GM18858 (cell line): ENCODE measurements around the gene MAST2.

Source experiments
- ATAC-seq: cut with Tn5 transposase; IDR thresholded peaks from one replicate; pipeline ENCODE4 v1.9.1; 2021; ENCODE audit not compliant: unreplicated experiment

Gene MAST2

DNA sequence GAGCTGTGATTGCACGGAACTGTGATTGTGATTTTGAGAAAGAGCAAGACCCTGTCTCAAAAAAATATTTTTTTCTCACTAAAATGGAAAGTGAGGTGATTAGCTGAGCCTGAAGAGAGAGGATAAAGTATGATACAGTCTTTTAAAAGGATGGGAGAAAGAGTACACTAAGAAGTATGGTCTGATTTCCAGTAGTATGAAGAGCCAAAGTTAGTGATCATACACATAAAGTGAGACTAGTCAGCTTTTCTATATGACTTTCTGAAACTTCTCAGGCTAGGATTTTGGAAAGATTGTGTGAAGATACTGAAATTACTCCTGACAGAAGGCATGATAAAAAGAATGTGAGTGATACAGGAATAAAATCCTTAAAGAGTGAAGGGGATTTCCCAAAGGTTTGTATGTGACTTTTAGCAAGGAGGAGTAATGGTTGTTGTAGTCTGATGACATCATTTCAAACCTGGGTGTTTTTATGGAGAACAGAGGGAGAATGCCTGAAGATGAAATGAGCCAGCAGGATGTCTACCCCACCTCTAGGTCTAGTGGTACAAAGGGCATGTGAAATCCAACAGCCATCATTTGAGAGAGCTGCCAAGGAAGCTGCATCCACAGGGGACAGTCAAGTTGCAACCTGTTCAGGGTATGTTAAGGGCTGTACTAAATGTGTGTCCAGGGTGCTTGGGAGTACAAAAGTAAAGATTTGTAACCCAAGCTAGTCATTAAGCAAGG lies 171.3 kb downstream of the MAST2 start:
- no peak for ATAC-seq

GRCh38 chr1:45976623-45977022 lies 173.2 kb downstream of the MAST2 start:
- ATAC-seq = no peak

DNA sequence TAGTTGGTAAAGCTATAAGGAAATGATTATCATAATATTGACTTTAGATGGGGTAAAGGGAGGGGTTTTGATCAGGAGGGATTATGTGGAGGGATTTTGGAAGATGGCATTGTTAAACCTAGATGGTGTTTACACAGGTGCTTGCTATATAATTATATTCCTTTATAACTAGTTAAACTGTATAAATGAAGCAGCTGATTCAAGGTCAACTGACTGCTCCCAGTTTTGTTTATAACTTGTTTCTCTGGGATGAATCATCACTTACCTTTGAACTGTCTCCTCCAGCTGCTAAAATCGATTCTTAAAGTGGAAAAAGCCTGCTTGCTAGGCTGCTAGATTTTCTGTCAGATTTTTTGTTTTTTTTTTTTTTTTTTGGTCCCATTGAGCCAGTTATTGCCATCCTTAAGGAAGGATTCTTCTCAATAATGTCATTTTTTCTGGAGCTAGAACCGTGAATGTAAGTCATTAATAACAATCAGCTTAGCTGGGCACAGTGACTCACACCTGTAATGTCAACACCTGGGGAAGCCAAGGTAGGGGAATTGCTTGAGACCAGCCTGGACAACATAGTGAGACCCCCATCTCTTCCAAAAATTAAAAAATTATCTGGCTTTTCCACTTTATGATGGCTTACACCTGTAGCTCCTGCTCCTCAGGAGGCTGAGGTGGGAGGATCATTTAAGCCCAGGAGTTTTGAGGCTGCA lies 175.8 kb downstream of the MAST2 start:
- no peak for ATAC-seq

- ATAC-seq = no peak
Measured at GRCh38 chr1:45979778-45980176, 176.4 kb downstream of the MAST2 start.

DNA sequence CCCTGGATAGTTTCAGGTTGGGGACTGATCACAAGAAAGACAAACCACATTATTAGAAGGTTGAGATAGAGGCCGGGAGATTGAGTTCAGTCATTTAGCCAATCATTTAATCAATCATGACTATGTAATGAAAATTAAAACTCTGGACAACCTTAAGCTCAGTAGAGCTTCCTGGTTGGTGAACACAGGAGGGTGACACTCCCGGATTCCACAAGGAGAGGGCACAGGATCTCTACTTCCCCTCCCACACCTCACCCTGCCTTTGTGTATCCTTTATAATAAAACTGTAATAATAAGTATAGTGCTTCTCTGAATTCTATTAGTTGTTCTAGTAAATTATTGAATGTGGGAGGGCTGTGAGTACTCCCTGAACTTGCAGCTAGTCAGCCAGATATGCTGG lies 178.9 kb downstream of the MAST2 start:
- no peak for ATAC-seq

DNA sequence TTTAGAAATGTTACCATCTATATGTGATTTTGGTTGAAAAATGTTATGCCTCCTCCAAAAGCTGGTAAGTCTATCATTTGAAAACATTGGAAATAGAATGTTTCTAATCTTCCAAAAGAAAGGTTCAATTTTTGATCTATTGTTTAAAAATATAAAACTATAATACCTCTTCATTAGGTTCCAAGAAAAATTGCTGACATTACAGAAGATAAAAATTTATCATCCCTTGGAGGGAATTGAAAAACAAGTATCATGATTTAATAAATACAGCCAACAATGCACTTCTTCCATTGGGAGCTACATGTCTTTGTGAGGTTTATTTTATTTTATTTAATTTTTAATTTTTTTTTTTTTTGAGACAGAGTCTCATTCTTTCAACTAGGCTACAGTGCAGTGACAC lies 180.6 kb downstream of the MAST2 start:
- ATAC-seq = no peak

- ATAC-seq = no peak
Measured at GRCh38 chr1:45987204-45987603, 183.8 kb downstream of the MAST2 start.

DNA sequence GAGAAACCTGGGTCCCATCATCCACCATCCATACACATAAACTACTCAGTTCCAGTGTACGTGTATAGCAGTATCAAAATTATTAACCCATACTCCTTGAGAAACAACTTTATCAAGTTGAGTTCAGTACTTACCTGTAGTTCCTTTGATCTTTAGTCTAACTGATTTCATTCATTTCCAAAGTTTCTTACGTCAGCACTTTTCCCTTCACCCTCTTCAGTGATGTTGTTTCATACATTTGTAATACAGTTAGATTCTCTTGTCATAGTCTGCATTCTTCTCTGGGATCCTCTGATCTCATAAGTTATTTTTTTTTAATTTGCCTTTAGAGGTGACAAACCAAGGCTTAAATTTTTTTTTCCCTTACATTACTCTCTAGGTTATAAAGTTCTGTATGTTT lies 185.8 kb downstream of the MAST2 start:
- no peak for ATAC-seq

DNA sequence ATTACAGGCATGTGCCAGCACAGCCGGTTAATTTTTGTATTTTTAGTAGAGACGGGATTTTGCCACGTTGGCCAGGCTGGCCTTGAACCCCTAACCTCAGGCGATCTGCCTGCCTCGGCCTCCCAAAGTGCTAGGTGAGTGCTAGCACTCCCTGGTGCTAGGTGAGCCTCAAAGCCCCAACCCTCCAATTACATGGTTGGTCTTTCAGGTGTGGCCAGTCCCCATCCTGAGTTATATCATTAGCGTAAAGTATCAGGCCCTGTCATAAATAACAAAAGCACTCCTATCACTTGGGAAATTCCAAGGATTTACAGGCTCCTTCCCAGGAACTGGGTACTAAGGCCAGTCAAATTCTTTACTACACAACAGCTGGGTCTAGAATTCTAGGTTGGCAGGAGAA lies 191.0 kb downstream of the MAST2 start:
- no peak for ATAC-seq

- no peak for ATAC-seq
Measured at GRCh38 chr1:45995298-45995697, 191.9 kb downstream of the MAST2 start.

- ATAC-seq = no peak
Measured at GRCh38 chr1:45998020-45998617, 194.7 kb downstream of the MAST2 start.

DNA sequence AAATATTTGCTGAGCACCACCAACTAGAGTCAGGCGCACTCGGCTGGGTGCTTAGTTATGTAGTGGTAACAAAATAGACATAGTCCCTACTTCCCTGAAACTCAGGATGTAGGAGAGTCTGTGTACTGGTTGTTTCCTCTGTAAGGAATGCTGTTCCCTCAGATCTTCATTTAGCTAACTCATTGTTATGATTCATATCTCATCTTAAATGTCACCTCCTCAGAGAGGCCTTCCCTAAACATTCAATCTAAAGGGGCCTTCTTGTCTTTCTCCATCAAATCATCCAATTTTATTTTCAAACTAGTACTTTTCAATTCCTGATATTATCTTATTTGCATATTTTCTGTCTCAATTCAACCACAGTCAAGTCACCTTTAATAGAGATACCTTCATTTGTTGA lies 196.1 kb downstream of the MAST2 start:
- no peak for ATAC-seq

- no peak for ATAC-seq
Measured at GRCh38 chr1:46001081-46001785, 197.8 kb downstream of the MAST2 start.

GRCh38 chr1:46002551-46003150 lies 199.2 kb downstream of the MAST2 start:
- ATAC-seq = no peak

- ATAC-seq = no peak
Measured at GRCh38 chr1:46003315-46003714, 199.9 kb downstream of the MAST2 start.

DNA sequence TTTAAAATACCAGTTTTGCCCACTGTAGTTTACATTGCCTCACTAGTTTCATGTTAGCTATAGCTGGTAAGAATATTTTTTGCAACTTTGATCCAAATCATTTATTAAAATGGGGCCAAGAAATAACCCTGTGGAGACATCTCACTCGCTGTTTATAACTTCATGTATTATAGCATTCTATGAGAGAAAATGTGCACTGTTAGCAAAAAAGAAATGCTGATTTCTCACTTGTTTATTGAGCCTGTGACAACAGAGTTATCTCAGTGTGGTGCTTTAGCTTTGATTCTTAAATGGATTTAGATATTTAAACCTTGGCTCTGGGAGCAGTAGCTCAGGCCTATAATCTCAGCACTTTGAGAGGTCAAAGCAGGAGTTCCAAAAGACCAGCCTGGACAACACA lies 201.1 kb downstream of the MAST2 start:
- no peak for ATAC-seq

GRCh38 chr1:46005594-46005993 lies 202.2 kb downstream of the MAST2 start:
- no peak for ATAC-seq

DNA sequence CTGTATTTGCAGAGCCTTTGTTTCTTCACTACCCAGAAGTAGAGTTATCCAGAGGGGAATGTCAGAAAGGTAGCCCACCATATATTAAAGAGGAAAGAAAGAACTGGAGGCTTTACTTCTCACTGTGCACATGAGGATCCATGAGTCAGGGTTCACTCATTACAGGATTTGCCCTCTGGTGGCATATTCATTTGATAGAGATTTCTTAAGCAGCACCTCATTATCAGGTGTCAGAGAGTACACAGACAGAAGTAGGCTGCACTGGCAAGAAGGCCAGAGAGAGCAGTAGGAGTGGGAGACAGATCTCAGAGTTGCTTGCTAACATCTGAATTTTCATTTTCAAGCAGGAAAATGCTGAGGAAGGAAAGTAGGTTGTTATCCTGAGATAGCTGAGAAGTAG lies 205.2 kb downstream of the MAST2 start:
- ATAC-seq = no peak

DNA sequence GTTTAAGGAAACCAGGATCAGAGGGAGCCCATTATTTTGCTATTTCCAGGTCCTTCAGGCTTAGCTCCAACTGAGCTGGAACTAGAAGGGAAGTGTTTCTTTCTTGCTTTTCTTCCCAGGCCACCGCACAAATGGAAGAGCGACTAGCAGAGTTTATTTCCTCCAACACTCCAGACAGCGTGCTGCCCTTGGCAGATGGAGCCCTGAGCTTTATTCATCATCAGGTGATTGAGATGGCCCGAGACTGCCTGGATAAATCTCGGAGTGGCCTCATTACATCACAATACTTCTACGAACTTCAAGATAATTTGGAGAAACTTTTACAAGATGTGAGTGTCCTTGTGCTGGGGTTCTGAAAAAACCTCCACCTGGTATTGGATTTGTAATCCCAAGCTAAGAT lies 207.2 kb downstream of the MAST2 start:
- ATAC-seq = no peak

DNA sequence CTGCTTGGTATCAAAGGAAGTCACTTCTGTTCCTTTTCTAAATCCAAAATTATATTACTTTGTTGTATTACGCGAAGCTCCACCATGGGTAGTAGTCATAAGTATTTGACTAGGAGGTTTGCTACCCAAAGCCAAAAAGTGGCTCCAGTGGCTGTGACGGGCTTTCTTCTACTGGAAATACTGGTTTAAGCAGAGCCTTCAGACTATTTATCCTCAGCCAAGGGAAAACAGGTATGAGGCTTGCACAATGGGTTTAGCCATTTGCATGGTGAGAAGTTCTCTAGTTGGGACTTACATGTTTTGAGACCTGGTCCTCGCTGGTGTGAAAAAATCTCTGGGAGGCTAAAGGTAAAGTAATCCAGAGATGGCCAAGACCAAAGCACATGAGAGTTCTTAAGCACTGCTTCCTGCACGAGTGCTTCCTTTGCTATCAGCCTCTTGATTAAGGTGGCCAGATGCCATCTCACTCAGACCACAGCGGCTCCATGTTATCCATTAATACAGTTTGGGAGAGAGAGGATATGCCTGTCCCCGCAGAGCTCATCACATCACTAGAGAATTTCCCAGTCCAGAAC lies 207.8 kb downstream of the MAST2 start:
- no peak for ATAC-seq

- ATAC-seq = no peak
Measured at GRCh38 chr1:46012236-46012635, 208.8 kb downstream of the MAST2 start.
